GM15510 (cell line): ENCODE results near the gene SLC26A6.

ENCODE experiments used
- POLR2A ChIP-seq: IDR thresholded peaks from 3 replicates; pipeline ENCODE4 v1.6.1; 2011; ENCODE audit warnings: borderline replicate concordance; ENCODE audit not compliant: insufficient read length; ENCODE audit errors: extremely low read depth

SLC26A6 gene

GRCh38 chr3:48664313-48664644 lies 29.0 kb upstream of the SLC26A6 start:
- no peak for TF ChIP-seq POLR2A

GRCh38 chr3:48663489-48664312 lies 28.4 kb upstream of the SLC26A6 start:
- TF ChIP-seq POLR2A: peak; percentile 55

GRCh38 chr3:48662753-48663488 lies 27.7 kb upstream of the SLC26A6 start, which contains the start of gene CELSR3:
Gene CELSR3, minus strand, starts transcription at chr3:48662886. Its CDS starts 252 bp downstream, at chr3:48662634.
- peak; percentile 9 for TF ChIP-seq POLR2A

- TF ChIP-seq POLR2A: no peak
Measured at GRCh38 chr3:48662145-48662752, 27.0 kb upstream of the SLC26A6 start.

GRCh38 chr3:48661501-48662144 lies 26.4 kb upstream of the SLC26A6 start:
- TF ChIP-seq POLR2A: no peak

- TF ChIP-seq POLR2A: no peak
Measured at GRCh38 chr3:48660800-48661400, 25.6 kb upstream of the SLC26A6 start.

GRCh38 chr3:48656841-48657281 lies 21.6 kb upstream of the SLC26A6 start:
- no peak for TF ChIP-seq POLR2A

GRCh38 chr3:48656061-48656840 lies 21.0 kb upstream of the SLC26A6 start:
- peak; percentile 23 for TF ChIP-seq POLR2A

- no peak for TF ChIP-seq POLR2A
Measured at GRCh38 chr3:48655606-48656005, 20.3 kb upstream of the SLC26A6 start.

- TF ChIP-seq POLR2A: no peak
Measured at GRCh38 chr3:48655063-48655462, 19.8 kb upstream of the SLC26A6 start.

GRCh38 chr3:48652923-48653715 lies 17.9 kb upstream of the SLC26A6 start:
- TF ChIP-seq POLR2A: no peak

GRCh38 chr3:48651771-48652170 lies 16.5 kb upstream of the SLC26A6 start:
- no peak for TF ChIP-seq POLR2A

- no peak for TF ChIP-seq POLR2A
Measured at GRCh38 chr3:48650723-48651122, 15.5 kb upstream of the SLC26A6 start.
